ENCODE results near the gene PACSIN1.

The PACSIN1 gene

GRCh38 chr6:34517966-34518365 is 52.1 kb downstream of the PACSIN1 start:
- no peak for DNase-seq (ENCODE audit: low read depth)
- TF ChIP-seq CTCF (IDR thresholded peaks at IDR 0.05; ENCODE audit: insufficient read depth, low read depth, low read length, missing control alignments) = no peak
- no peak overlapping the region for H3K4me3 ChIP-seq (ENCODE audit: low read length)

GRCh38 chr6:34518669-34519365 is 52.9 kb downstream of the PACSIN1 start:
- no peak for DNase-seq (ENCODE audit: low read depth)
- no peak for TF ChIP-seq CTCF (IDR thresholded peaks at IDR 0.05; ENCODE audit: insufficient read depth, low read depth, low read length, missing control alignments)

GRCh38 chr6:34519971-34520644 is 54.2 kb downstream of the PACSIN1 start:
- H3K4me3 ChIP-seq (ENCODE audit: low read length) = no peak overlapping the region
- TF ChIP-seq CTCF (IDR thresholded peaks at IDR 0.05; ENCODE audit: insufficient read depth, low read depth, low read length, missing control alignments) = no peak
- no peak for DNase-seq (ENCODE audit: low read depth)

More at GRCh38 chr6:34518669-34519365, 52.9 kb downstream of the PACSIN1 start:
- no peak overlapping the region for H3K4me3 ChIP-seq (ENCODE audit: low read length)

- TF ChIP-seq CTCF (IDR thresholded peaks at IDR 0.05; ENCODE audit: insufficient read depth, low read depth, low read length, missing control alignments) = no peak
- DNase-seq (ENCODE audit: low read depth) = no peak
- no peak overlapping the region for H3K4me3 ChIP-seq (ENCODE audit: low read length)
These were observed 55.0 kb downstream of the PACSIN1 start for GRCh38 chr6:34520645-34521462.

- no peak for TF ChIP-seq CTCF (IDR thresholded peaks at IDR 0.05; ENCODE audit: insufficient read depth, low read depth, low read length, missing control alignments)
- no peak for DNase-seq (ENCODE audit: low read depth)
- no peak overlapping the region for H3K4me3 ChIP-seq (ENCODE audit: low read length)
These were observed 55.8 kb downstream of the PACSIN1 start for GRCh38 chr6:34521463-34522285.

- no peak for DNase-seq (ENCODE audit: low read depth)
- no peak overlapping the region for H3K4me3 ChIP-seq (ENCODE audit: low read length)
- no peak for TF ChIP-seq CTCF (IDR thresholded peaks at IDR 0.05; ENCODE audit: insufficient read depth, low read depth, low read length, missing control alignments)
These were observed 56.9 kb downstream of the PACSIN1 start for GRCh38 chr6:34522761-34523160.
